ENCODE measurements around the gene NFKBIZ.

The NFKBIZ gene

DNA sequence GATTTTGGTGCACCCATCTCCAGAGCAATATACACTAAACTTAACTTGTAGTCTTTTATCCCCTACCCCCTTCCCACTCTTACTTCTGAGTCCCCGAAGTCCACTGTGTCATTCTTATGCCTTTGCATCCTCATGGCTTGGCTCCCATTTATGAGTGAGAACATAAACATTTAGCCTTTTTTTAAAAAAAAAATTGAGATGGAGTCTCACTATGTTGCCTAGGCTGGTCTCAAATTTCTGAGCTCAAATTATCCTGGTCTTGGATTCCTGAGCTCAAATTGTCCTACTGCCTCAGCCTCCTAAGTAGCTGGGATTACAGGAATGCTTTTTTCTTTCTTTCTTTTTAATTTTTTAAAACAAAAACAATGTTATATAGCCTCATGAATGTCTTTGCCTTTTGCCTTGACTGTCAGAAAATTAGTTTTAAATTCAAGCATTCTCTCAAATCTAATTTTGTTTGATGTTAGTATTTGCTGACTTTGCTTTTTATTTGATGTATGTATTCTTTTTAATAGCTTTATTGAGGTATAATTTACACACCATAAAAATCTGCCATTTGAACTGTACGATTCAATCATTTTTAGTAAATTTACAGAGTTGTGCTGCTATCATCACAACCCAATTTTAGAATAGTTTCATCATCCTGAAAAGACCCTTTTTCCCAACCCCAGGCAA, 46.9 kb downstream of the NFKBIZ start:
- no peak overlapping the region for H3K4me3 ChIP-seq (replicated peaks in 1 of 2; ENCODE audit: low read depth in 2 of 2, low read length in 2 of 2)
- TF ChIP-seq, protein P1, sequence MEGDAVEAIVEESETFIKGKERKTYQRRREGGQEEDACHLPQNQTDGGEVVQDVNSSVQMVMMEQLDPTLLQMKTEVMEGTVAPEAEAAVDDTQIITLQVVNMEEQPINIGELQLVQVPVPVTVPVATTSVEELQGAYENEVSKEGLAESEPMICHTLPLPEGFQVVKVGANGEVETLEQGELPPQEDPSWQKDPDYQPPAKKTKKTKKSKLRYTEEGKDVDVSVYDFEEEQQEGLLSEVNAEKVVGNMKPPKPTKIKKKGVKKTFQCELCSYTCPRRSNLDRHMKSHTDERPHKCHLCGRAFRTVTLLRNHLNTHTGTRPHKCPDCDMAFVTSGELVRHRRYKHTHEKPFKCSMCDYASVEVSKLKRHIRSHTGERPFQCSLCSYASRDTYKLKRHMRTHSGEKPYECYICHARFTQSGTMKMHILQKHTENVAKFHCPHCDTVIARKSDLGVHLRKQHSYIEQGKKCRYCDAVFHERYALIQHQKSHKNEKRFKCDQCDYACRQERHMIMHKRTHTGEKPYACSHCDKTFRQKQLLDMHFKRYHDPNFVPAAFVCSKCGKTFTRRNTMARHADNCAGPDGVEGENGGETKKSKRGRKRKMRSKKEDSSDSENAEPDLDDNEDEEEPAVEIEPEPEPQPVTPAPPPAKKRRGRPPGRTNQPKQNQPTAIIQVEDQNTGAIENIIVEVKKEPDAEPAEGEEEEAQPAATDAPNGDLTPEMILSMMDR (IDR thresholded peaks at IDR 0.05; ENCODE audit: low read depth, low read length), result no peak
- peak in 1 of 2 donors; percentile 25 for DNase-seq (ENCODE audit: low read depth in 2 of 2)

DNA sequence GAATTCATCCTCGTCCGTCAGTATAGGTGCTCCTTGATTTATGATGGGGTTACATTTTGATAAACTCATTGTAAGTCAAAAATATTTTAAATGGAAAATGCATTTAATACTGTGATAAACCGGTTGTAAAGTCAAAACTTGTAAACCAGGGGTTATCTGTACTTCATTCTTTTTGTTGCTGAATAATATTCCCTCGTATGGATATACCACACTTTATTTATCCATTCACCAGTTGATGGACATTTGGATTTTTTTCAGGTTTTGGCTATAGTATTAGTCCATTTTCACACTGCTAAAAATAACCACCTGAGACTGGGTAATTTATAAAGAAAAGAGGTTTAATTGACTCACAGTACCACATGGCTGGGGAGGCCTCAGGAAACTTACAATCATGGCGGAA, 47.7 kb downstream of the NFKBIZ start:
- no peak for DNase-seq (ENCODE audit: low read depth in 2 of 2)
- TF ChIP-seq, protein P1 (IDR thresholded peaks at IDR 0.05; ENCODE audit: low read depth, low read length), result no peak
- no peak overlapping the region for H3K4me3 ChIP-seq (replicated peaks in 1 of 2; ENCODE audit: low read depth in 2 of 2, low read length in 2 of 2)

DNA sequence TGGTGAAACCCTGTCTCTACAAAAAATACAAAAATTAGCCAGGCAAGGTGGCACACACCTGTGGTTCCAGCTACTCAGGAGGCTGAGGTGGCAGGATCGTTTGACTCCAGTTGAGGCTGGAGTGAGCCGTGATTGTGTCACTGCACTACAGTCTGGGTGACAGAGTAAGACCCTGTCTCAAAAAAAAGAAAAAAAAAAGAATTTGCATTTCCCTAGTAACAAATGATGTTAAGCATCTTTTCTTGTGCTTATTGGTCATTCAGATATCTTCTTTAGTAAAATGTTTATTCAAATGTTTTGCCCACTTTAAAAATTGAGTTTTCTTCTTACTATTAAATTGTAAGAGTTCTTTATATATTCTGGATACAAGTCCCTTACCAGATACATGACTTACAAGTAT, 48.7 kb downstream of the NFKBIZ start:
- no peak for DNase-seq (ENCODE audit: low read depth in 2 of 2)

DNA sequence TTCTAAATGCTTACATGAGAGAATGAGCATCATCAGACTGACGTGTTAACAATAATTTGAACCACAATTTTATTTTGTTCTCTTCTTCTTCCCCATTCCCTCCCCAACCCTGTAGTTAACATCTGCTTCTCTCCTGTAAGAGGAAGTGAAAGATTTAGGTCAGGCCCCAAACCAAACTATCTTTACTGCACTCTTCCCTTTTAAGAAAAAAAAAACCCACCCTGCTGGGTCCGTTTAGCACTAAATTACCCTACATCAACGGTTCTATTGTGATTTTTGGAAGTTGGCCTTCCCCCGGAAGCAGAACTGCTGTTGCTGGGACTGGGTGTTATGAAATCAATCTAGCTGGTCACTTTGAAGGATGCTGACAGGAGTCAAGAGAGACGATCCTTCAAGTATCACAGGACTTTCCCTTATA, 49.4 kb downstream of the NFKBIZ start:
- no peak overlapping the region for H3K4me3 ChIP-seq (replicated peaks in 1 of 2; ENCODE audit: low read depth in 2 of 2, low read length in 2 of 2)
- TF ChIP-seq, protein P1 (IDR thresholded peaks at IDR 0.05; ENCODE audit: low read depth, low read length), result no peak
- no peak for DNase-seq (ENCODE audit: low read depth in 2 of 2)

More for the DNA sequence above, 48.7 kb downstream of the NFKBIZ start:
- H3K4me3 ChIP-seq (replicated peaks in 1 of 2; ENCODE audit: low read depth in 2 of 2, low read length in 2 of 2), result no peak overlapping the region
- TF ChIP-seq, protein P1 (IDR thresholded peaks at IDR 0.05; ENCODE audit: low read depth, low read length), result no peak

DNA sequence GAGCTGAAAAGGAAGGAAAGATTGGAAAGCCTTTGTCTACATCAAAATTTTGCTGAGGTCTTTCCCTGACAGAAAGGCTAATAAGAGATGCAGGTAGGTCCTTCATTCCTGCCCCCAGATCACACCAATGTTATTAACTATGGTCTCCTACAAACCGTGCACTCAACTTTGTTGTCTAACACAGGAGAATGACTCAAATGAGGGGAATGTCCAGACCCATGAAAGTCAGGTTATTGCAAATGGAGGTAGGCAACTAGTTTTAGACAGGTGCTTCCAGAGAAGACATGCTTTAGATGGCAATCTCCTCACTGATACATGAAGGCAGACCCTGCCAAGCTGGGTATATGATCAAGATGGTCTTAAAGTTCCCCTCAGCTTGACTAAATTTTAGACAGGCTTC, 51.0 kb downstream of the NFKBIZ start:
- DNase-seq (ENCODE audit: low read depth in 2 of 2), result no peak
- H3K4me3 ChIP-seq (replicated peaks in 1 of 2; ENCODE audit: low read depth in 2 of 2, low read length in 2 of 2), result no peak overlapping the region
- TF ChIP-seq, protein P1 (IDR thresholded peaks at IDR 0.05; ENCODE audit: low read depth, low read length), result no peak

DNA sequence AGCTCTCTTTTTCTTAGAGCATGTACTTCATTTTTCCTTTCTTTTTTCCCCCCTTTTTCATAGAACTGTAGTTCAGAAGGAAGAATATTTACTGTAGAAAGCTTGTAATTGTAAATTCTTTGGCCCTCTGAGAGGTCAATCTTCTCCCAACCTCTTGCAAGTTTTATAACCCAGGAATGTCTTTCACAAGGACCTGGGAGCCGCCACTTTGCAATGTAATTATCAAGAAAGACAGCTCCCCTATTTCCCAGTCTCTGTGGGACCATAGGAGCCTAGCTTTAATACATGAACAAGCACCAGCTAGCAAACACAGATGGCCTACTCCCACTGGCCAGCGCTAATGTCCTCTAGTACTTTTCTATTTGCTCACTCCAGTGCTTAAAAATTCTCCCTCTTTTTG, 51.4 kb downstream of the NFKBIZ start:
- TF ChIP-seq, protein P1 (IDR thresholded peaks at IDR 0.05; ENCODE audit: low read depth, low read length), result no peak
- no peak for DNase-seq (ENCODE audit: low read depth in 2 of 2)

DNA sequence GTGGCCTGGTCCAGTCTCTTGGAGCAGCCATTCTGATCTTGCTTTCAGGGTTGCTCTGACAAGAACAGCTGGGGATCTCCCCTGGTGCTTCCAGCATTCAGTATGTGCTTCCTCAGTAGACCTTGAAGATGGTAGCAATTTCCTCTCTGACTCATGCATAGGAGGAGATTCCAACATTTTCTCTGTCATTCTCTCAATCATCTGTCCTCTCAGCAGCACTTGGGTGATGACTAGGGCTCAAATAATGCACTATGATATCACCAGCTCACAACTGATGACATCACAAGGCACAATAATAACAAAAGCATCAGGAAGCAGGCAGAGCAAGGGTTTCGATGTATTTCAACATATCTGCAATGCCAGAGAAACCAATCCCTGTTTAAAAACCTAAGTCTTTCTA, 52.7 kb downstream of the NFKBIZ start:
- TF ChIP-seq, protein P1 (IDR thresholded peaks at IDR 0.05; ENCODE audit: low read depth, low read length), result no peak
- DNase-seq (ENCODE audit: low read depth in 2 of 2), result peak; percentile 82 to 98
- H3K4me3 ChIP-seq (replicated peaks in 1 of 2; ENCODE audit: low read depth in 2 of 2, low read length in 2 of 2), result no peak overlapping the region

More for the DNA sequence above, 51.4 kb downstream of the NFKBIZ start:
- no peak overlapping the region for H3K4me3 ChIP-seq (replicated peaks in 1 of 2; ENCODE audit: low read depth in 2 of 2, low read length in 2 of 2)

Data from cardiac fibroblast (primary cell).